Measurements from ENCODE around the gene ZKSCAN3.
"Not testable (repeated sequence)": the region's sequence is repeated elsewhere in the genome, so short reads cannot be mapped to it uniquely, and the experiment has no call there.

The ZKSCAN3 gene

GRCh38 chr6:28349892-28350737 lies at the start of gene ZKSCAN3:
ZKSCAN3 (plus strand) TSS chr6:28349947; CDS start chr6:28359587, 9,640 bp downstream.
- DNase-seq (ENCODE audit: low spot score): peak; percentile 84
- TF ChIP-seq CTCF (IDR thresholded peaks at IDR 0.05; ENCODE audit: extremely low read depth, missing control alignments): no peak

- no peak for TF ChIP-seq CTCF (IDR thresholded peaks at IDR 0.05; ENCODE audit: extremely low read depth, missing control alignments)
- peak; percentile 58 for DNase-seq (ENCODE audit: low spot score)
Measured at GRCh38 chr6:28303570-28303969, 46.2 kb upstream of the ZKSCAN3 start.

- not testable (repeated sequence) for DNase-seq (ENCODE audit: low spot score)
Measured at GRCh38 chr6:28306363-28306762, 43.4 kb upstream of the ZKSCAN3 start.

GRCh38 chr6:28311139-28311823 lies 38.5 kb upstream of the ZKSCAN3 start:
- DNase-seq (ENCODE audit: low spot score): no peak
- no peak for TF ChIP-seq CTCF (IDR thresholded peaks at IDR 0.05; ENCODE audit: extremely low read depth, missing control alignments)

GRCh38 chr6:28312939-28313338 lies 36.8 kb upstream of the ZKSCAN3 start:
- DNase-seq (ENCODE audit: low spot score): no peak
- no peak for TF ChIP-seq CTCF (IDR thresholded peaks at IDR 0.05; ENCODE audit: extremely low read depth, missing control alignments)

- DNase-seq (ENCODE audit: low spot score): no peak
- no peak for TF ChIP-seq CTCF (IDR thresholded peaks at IDR 0.05; ENCODE audit: extremely low read depth, missing control alignments)
Measured at GRCh38 chr6:28315628-28316027, 34.1 kb upstream of the ZKSCAN3 start.

- DNase-seq (ENCODE audit: low spot score): not testable (repeated sequence)
Measured at GRCh38 chr6:28317866-28318265, 31.9 kb upstream of the ZKSCAN3 start.

- DNase-seq (ENCODE audit: low spot score): no peak
- no peak for TF ChIP-seq CTCF (IDR thresholded peaks at IDR 0.05; ENCODE audit: extremely low read depth, missing control alignments)
Measured at GRCh38 chr6:28322661-28323060, 27.1 kb upstream of the ZKSCAN3 start.
